Hippocampal formation (tissue), 2 donors: ENCODE results near the gene GLDN.

Source experiments
- DNase-seq, 2 donors: peaks; one replicate each; lab custom pipeline; 2025; lab: John Stamatoyannopoulos, UW

GLDN gene

DNA sequence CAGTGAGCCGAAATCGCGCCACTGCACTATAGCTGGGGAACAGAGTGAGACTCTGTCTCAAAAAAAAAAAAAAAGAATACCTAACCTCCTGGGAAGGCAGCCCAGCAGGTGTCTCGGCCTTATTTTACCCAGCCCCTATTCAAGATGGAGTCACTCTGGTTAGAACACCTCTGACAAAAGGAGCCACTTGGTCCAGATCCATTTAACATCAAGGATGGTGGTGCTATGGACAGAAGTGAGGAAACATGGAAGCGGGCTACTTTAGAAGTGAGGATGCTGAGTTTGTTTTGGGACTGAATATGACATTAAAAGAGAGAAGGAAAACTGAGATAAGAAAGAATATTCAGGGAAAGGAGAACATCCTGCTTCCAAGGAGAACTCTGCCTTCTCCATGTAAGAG, 14.7 kb downstream of the GLDN start:
- no peak for DNase-seq

DNA sequence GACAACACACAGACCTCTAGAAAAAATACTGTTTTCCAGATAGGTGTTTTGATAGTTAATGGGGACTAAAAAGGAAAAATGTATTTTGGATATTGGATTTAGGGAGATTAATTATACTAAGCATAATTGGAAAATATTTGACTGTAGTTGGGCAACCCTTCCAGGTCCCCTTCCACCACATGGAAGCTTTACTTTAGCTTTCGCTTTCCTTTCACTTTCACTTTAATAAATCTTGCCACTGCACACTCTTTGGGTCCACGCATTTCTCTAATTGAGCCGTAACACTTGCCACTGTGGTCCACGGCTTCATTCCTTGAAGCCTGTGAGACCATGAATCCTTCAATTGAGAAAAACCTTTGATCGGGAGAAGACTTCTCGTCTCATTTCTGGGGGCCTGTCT, 15.5 kb downstream of the GLDN start:
- DNase-seq, result no peak

DNA sequence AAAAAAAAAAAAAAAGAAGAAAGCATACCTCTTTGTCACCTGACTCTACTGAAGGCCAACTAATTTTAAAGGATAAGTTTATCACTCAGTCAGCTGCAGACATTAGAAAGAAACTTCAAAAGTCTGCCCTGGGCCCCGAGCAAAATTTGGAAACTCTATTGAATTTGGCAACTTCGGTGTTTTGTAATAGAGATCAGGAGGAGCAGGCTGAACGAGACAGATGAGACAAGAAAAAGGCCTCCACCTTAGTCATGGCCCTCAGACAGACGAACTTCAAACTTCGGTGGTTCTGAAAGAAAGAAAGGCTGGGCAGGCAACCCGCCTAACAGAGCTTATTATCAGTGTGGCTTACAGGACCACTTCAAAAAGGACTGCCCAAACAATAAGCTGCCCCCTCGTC, 18.5 kb downstream of the GLDN start:
- DNase-seq, result no peak

DNA sequence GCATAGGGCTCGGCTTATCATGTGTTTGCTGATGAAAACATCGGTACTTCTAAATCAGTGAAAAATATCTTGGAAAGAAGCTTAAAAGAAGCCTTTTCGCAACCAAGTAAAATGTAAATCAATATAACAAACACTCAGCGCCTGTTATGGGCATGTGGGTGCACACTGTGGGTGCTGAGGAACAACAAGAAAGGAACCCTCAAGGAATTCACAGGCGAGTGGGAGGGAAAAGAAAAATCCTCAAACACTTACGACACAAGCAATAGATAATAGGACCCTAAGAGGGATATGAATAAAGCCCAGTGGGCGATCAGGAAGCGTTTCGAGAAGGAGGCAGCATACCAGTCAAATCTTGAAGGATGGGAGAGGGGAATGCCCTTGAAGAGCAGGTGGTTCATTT, 21.9 kb downstream of the GLDN start:
- no peak for DNase-seq

DNA sequence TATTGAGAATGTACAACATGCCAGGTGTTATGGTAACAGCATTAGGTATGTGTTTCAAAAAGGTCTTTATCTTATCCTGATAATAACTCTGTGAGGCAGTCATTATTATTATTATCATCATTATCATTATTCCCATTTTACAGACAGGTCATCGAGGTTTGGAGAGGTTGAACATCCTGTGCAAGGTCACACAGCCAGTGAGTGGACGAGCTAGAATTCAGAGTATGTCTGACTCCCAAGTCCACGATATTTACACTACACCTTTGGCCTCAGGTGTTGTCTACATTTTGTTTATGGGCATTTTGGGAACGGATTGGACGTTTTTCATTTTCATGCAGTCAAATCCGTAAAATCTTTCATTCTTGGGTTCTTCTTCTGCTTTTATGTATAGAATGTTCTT, 24.0 kb downstream of the GLDN start:
- no peak for DNase-seq

DNA sequence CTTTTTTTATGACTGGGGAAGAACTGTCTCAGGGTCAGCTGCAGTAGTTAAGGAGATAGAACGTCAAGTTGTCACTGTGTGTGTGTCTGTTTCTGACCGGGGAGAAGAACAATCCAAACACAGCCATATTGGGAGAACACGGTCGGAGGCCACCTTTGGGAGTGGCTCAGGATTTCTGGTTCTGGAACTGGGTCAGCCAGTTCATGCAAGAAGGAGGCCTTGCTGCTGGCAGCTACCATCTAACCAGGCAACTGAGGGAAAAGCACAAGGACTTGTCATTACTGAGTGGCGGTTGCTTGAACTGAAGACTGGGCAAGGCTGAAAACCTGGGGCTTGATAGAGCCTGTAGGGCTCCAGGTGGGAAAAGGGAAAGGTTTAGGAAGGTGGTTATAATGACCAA, 24.6 kb downstream of the GLDN start:
- DNase-seq, result no peak

DNA sequence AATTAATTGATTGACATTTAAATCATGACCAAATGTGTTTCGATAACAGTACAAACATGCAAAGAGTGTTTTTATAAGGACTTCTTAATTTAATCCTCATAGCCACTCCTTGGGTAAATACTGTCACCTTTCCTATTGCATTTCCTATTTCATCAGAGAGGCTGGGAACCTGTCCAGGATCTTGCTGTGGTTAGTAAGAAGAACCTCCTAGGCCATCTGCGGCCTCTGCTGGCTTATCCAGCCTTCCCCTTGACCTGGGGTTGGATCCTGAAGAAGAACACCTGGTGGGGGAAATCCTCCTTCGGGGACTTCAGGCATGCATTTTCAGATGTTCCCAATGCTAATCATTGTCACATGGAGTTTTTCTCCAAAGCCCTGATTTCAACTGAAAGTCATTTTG, 25.5 kb downstream of the GLDN start:
- DNase-seq, result no peak

DNA sequence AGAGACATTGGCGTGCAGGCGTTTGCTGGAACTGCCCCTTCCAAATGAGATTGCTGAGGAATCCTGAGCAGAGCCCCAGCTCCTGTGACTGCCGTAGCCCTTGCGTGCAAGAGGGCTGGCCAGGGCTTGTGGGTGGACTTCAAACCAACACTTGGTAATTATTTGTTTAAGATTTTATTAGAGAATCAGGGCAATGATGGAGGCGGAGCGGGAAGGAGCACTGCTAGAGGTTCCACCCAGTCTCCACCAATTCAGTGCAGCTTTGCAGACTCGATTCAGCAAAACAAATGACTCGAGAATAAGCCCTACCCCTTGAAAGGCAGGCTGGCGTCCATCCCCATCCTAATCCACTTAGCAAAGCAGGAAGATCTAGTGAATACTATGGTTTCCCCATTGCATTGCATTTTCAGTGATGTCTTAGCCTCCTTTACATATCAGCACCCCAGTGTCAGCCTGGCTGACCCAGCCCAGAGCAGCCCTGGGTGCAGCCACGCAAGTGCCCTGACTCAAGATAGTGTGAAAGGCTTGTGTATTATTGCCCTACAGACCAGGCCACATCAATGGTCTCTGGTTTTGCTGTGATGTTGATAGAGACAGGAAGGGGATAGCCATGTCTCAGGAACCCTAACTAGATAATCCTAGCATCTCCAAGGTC, 26.0 kb downstream of the GLDN start:
- no peak for DNase-seq

DNA sequence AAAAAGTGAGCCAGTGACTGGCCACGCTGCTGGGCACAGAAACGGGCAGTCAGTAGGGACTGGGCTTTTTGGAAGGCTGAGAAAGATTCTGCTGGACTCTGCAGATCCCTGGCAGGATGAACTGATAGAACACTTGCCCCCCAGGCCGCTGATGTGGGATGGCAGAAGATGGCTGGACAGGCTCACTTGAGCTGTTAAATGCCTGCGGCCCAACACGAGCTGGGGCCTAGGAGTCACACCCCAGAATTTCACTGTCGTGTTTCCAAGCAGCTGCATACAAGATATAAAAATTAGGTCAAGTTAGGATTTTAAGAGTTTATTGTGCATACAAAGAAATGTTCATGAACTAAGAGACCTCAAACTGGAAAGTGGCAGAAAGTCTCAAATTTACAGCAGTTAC, 26.9 kb downstream of the GLDN start:
- DNase-seq, result no peak

DNA sequence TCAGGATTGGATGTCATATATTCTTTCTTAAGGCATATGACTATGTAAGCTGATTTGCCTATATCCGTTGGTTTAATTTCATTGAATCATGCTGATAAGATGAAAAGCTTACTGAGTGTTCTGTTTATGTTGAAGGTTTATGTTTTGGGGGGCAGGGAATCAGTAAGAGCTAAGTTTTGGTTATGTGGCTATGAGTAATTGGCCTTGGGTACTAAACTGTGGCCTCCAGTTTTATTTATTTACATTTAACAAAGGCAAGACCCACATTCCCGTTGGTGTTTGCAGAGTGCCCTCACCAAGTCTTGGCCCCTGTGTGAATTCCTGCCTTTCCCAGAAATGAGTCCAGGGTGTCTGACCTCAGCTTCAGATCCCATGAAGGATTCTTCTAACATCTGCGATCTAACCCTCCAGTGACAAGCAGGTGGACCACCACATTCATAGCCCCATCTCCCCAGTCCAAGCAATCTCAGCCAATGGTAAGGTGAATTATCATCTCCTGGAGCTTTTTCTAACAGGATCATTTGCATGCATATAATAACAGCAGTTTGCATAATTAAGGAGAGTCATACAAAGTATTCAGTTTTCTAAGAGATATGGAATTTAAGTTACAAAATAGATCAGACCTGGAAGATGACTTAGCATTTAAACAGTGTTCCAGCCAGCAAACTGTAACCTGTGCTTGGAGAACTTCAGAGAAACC, 27.4 kb downstream of the GLDN start:
- no peak for DNase-seq

DNA sequence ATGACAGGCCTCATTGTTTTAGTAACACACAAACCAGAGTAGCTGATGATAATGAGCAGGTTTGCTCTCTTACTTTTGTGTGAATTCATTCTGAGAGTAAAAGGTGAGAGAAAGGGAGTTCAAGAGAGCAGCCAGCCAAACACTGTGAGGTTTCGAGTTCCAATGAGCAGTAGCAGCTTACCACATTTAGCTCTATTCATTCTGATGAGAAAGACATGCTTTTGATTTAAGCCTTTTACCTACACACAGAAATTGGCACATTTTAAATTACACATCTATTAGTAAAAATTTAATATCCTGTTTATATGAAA, 28.0 kb downstream of the GLDN start:
- DNase-seq, result no peak

DNA sequence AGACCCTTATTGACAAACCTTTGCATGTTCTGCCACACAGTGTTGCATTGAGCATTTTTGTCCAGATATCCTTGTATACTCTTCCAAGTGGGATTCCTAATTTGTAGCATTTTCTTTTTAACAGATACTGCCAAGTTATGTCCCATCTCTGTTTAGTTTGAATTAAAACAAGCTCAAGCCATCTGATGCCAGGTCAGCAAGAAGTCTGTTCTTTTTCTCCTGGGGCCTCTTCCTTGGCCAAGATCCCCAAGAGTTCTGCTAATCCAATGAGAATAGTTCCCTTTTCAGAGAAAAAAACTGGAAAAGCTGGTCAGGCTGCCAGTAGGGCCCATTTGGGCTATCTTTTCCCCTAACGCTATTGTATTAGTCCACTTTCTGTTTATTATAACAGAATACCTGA, 29.8 kb downstream of the GLDN start:
- DNase-seq, result no peak

DNA sequence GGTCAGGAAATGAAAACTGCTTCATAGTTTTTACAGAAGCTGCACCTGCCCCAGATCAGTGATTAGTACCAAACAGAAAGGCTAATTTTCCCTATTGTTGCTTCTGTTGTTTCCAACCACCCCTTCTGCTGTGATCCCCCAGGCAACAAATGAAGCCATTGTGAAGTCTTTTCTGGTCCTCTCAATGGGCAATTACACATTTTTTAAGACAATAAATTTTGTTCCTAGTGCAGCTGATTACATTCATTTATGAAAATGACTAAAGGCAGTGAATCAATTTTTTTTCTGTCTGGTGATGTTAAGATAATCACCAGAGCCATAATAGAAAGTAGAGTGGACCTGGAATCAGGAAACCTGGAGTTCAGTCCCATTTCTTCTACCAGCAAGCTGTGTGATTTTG, 32.7 kb downstream of the GLDN start:
- DNase-seq, result peak in 1 of 2 donors; percentile 56

DNA sequence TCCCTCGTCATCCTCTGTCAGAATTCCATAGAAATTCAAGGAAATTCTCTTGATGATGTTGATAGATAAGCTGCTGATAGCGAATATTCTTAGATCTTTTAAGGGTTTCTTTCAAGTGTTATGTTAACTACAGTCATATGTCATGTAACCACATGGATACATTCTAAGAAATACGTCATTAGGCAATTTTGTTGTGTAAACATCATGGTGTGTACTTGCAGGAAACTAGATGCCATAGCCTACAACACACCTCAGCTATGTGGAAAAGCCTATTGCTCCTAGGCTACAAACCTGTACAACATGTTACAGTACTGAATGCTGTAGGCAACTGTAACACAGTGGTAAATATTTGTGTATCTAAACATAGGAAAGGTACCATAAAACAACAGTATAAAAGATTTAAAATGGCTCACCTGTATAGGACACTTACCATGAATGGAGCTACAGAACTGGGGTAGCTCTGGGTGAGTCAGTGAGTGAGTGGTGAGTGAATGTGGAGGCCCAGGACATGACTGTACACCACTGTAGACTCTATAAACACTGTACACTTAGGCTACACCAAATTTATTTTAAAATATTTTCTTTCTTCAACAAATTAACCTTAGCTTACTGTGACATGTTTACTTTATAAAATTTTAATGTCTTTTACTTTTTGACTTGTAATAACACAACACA, 34.6 kb downstream of the GLDN start:
- DNase-seq, result no peak

DNA sequence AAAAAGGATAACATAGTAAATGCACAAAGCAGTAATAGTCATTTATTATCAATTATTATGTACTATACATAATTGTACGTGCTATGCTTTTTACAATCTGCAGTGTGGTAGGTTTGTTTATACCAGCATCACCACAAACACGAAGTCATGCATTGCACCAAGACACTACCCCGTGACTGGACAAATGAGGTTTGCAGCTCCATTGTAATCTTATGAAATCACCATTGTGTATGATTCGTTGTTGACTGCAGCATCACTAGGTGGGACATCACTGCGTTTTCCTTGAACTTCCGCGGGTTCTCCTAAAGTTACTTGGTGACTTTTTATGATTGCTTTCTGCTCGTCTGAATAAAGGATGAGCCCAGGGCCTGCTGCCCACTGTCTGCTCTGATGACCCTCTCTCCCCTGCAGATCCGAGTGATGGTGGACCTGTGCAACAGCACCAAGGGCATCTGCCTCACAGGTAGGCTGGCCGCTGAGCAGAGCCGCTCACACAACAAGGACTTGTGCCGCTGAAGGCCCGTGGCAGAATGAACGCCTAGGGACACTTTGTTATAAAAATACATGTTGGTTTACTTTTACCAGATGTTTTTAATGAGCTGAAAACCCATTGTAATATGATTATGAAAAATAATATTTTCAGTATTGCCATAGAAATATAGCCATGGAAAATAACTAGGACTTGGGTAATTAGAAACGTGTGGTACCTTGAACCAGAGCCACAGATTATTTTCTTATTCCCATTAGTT, 35.8 kb downstream of the GLDN start:
- DNase-seq, result peak in 1 of 2 donors; percentile 19

DNA sequence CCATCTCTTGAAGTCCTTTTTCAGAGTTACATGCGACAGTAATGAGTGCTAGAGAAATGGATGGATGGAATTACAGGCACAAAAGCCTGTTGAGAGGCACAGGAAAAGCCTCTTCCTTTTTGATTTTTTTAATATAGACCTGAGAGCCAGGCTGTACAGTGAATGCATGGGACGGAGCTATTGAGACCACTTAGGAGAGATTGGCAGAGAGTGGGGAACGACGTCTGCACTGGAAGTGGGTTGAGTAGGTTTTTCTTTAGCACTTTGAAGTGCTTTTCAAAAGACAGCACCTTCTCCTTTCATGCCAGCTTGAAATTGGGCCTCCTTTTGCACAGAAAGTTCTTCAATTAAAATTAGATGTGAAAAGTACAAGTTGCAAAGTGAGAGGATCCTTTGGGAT, 37.0 kb downstream of the GLDN start:
- no peak for DNase-seq

DNA sequence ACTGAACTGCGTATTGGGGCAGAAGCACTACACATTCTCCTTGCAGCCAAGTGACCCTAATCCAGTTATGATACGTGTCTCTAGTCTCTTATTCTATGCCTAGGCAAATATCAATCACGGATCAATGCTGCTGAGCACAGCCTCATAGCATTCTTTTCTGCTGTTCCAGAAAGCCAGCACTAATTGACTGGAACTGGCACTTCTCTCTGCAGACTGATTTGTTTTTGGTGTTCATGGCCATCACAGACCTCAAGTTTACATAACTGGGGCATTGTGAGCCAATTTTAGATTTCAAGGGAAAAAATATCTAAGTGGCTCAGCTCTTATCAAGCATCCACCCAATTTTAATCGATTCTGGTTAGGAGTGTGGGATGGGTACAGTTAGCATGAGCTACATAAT, 37.9 kb downstream of the GLDN start:
- no peak for DNase-seq

DNA sequence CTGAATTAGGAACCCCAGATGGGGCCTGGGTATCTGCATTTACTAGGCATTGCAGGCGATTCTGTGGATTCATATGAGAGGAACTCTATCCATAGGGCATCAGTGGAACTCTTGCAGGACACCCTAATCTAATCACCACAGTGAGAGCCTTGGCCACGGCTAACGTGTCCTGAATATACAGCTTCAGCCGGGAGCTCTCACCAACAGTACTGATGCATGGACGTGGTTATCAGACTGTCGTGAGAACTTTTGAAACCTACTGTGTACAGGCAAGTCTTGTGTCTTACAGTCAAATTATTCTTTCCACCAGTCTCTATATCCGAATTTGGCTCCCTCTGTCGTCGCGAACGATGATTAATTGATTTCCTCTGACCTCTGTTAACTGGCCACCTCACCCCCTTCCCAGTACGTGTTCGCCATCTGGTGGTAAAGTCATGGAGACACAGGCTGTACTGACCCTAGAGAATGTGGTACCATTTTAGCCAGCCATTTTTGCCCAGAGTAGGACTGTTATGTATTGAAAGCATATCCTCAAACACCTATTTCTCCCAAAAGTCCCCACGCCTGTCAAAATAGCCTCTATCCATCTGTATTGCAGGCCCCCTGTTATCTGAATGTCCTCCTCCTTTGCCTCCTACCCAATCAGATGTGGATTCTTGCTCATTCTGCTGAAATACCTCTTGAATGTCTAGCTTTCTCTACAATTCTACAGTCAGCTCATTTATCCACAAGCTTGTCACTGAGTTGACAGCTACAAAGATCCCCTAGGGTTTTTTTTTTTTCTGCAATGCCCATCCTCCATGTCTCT, 39.7 kb downstream of the GLDN start:
- peak; percentile 75 to 87 for DNase-seq

DNA sequence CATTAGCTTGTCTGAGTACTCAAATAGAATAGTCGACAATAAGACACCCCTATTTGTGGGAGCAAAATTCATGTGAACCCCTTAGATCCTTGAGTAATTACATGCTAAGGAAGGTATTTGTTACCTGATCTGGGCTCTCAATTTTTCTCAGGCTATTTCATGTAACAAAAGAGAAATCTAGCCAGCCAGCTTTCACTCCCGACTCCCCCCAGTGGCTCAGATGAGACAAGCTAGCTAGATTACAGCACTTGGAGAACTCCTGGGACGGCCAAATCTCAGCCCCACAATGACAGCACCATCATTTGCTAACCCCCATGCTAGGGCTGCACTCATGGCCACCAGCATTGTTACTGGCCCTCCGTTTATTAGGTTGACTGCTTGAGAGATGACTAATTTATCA, 41.3 kb downstream of the GLDN start:
- DNase-seq, result peak in 1 of 2 donors; percentile 41

DNA sequence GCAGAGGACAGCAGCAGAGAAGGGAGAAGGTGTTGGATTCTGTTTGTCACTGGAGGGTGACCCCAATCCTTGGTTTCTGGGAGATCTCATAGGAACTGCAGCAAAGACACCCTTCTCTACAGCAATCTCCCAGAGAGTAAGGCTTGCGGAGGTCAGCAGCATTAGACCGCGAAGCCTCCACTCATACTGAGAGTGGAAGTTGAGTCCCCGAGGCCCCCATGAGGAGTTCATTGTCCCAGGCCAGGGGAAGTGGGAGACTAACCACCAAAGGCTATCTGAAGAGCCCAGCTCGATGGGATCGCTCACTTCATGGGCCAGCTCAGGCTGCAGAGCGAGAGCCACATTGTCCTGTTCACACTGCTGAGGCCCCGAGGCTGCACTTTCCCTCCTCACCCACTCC, 44.6 kb downstream of the GLDN start:
- DNase-seq, result no peak

DNA sequence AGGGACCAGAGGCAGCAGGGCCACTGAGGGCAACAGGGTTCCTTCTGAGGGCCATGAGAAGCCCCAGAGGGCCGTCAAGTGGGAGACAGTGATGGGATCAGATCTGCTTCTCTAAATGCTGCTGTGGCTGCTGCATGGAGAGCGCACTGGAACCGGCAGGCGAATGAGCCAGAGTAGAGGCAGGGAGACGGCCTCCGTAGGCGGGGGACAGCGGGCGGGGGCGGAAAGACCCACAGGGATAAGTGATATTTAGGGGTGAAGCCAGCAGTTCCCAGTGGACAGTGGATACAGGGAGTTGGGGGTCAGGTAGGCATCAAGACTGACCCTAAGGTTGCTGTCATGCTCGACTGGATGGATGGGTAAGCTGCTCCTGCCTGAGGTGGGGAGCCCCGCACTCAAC, 45.0 kb downstream of the GLDN start:
- no peak for DNase-seq
